HG02642 (cell line): Measurements from ENCODE around the gene MRPL39.

ENCODE experiments used
- ATAC-seq: cut with Tn5 transposase; IDR thresholded peaks from one replicate; pipeline ENCODE4 v1.9.1; 2021; ENCODE audit warnings: mild to moderate bottlenecking; ENCODE audit not compliant: unreplicated experiment, poor library complexity

Gene MRPL39

DNA sequence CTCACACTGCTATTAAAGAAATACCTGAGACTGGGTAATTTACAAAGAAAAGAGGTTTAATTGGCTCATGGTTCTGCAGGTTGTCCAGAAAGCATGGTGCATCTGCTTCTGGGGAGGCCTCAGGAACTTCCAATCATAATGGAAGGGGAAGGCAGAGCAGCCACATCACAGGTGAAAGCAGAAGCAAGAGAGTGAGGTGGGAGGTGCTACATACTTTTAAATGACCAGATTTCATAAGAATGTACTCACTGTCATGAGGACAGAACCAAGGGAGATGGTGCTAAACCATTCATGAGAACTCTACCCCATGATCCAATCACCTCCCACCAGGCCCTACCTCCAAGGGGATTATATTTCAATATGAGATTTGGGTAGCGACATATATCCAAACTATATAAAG is 55.7 kb downstream of the MRPL39 start:
- ATAC-seq, result no peak

DNA sequence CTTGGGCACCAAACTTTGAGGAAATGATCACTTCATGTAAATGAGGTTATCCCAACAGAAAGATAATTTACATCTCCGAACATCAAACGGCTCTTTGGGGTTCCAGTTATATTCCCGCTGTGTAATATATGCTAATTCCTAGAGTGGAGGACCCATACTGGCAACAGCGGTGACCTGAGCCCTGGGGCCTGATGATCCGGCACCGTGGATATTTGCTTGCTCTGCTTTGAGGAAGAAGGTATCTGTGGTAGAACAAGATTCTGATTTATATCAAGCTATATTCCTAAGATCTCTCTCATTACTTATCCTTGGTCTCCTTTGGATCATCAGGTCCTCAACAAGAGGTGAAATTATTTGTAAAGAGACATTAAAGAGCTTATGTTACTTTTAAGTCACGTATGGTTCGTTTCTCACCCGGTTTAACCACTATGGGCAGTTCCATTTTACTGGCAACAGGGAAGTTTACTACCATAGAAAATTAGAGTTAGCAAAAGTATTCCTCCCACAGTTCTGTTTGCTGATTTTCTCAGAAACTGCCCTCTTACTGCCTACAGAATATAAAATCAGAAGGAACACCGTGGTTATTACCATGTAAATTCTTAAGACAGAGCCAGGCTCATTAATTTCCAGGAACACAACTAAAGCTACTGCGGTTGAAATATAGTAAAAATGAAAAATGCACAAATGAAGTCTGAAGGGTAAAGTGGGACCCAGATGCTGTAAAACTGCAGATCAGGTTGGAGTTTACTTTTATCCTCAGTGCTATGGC is 56.7 kb downstream of the MRPL39 start:
- ATAC-seq, result no peak

DNA sequence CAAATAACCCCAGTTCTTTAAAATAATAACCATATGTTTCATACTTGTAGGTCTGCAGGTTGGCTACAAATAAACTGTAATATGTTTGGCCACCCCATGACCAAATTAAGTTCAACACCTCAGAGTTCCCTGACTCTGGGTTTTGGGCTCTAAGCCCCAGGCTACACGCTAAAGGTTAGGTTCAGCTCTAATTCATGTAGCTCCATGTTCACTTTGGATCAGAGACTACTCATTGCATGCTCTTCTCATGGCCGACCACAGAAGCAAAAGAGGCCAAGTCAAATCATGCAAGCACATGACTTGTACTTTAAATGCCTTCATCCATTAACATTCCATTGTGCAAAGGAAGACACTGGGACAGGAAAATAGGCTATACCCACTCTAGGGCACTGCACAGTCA is 66.2 kb downstream of the MRPL39 start:
- ATAC-seq, result no peak

DNA sequence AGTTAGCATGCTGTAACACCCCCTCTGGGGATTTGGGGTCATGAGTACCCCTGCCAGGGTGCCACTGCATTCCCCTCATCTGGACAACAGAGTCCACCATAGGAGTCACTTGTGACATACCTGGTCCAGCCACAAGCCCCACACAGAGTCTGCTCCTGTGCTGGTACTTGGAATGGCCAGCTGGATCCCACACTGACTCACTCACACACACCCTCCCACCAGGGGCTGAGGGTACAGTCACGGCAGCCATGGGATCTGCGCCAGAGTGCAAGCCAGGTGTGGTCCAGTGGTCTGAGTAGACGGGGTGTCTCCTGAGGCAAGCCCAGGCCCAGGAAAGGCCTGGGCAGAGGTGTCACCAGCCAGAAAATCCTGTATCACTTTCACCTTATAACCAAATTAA is 67.7 kb downstream of the MRPL39 start:
- no peak for ATAC-seq

DNA sequence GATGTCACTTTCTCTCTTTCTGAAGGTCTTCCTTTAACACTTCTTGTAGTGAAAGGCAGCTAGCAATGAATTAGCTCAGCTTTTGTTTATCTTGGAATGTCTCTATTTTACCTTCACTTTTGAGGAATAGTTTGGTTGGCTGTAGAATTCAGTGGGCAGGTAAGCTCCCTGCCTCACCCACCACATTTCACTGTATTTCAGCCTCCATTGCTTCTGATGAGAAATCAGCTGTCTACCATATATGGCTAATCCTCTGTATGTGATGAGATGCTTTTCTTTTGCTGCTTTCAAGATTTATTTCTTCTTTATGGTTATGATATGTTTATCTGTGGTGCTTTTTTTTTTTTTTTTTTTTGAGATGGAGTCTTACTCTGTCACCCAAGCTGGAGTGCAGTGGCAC is 70.1 kb downstream of the MRPL39 start:
- no peak for ATAC-seq

DNA sequence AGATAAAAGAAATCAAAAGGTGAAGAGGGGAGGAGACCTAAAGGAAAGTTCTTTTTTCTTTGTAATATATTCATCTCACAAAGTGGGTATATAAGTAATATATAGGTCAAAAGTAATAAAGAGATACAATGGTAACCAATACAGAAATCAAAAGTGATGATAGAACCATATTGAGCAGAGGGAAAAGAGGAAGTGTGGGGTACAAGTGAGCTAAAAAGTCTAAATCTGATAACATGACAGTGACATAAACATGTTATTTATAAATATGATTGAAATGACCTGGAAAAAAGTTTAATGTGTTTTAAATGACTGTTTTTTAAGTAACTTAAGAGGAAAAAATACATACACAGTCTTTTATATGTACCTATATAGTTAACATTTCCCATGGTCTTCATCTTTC is 70.5 kb downstream of the MRPL39 start:
- ATAC-seq, result no peak

DNA sequence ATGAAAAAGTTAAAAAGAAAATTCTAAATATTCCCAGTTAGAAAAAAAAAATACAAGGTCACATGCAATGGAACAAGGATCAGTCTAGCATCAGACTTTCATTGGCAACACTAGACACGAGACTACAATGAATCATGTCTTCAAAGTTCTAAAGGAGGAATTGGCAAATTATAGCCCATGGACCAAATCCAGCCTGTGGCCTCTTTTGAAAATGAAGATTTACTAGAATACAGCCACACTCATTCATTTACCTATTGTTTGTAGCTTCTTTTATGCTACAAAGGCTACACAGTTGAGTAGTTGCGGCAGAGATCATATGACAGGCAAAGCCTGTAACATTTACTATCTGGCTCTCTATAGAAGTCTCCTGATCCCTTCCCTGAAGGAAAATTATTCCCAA is 71.4 kb downstream of the MRPL39 start:
- no peak for ATAC-seq
